HepG2 (cell line): ENCODE results near the gene B3GNT8. TPM values are rescaled to one million over a fixed set of nuclear protein-coding genes. Genes with fewer than 3 reads are reported as not detected.

Source experiments
- ATAD3A ChIP-seq: sonication (generic); formaldehyde crosslinking; IDR thresholded peaks from 2 replicates; pipeline ENCODE4 v1.4.0; 2020; ENCODE audit warnings: missing genetic modification reagents
- BCL3 ChIP-seq: sonication (generic); formaldehyde crosslinking; IDR thresholded peaks from 2 replicates; pipeline ENCODE4 v1.5.1; 2020; ENCODE audit warnings: mild to moderate bottlenecking, missing genetic modification reagents, moderate library complexity
- CBX1 ChIP-seq: IDR thresholded peaks from one replicate; pipeline ENCODE4 v1.6.1; 2016; ENCODE audit warnings: antibody characterized with exemption, low read depth
- CEBPZ ChIP-seq: IDR thresholded peaks from 2 replicates; pipeline ENCODE4 v1.6.1; 2012; ENCODE audit warnings: low read length, improper control_type of control experiment
- FOXA1 ChIP-seq, 2 experiments: fragments of 450-650 bp in 1 of 2; sonication (generic) in 1 of 2; formaldehyde crosslinking in 1 of 2; IDR thresholded peaks; 2 replicates each; pipeline versions ENCODE4 v1.4.0 to v1.6.1; 2016 to 2020; ENCODE audit warnings: missing genetic modification reagents in 1 of 2
- HNRNPLL ChIP-seq: fragments of 200-400 bp; formaldehyde crosslinking; IDR thresholded peaks from 2 replicates; pipeline ENCODE4 v1.6.1; 2017; ENCODE audit warnings: mild to moderate bottlenecking, low read depth, low read length; ENCODE audit not compliant: poor library complexity, severe bottlenecking
- MTERF4 ChIP-seq: sonication (generic); formaldehyde crosslinking; IDR thresholded peaks from 2 replicates; pipeline ENCODE4 v1.8.0; 2023; ENCODE audit warnings: mild to moderate bottlenecking, missing genetic modification reagents
- NCOA2 ChIP-seq: sonication (generic); formaldehyde crosslinking; IDR thresholded peaks from 2 replicates; pipeline ENCODE4 v1.8.0; 2022; ENCODE audit warnings: inconsistent platforms
- NR0B2 ChIP-seq: sonication (generic); formaldehyde crosslinking; IDR thresholded peaks from 2 replicates; pipeline ENCODE4 v1.4.0; 2020; ENCODE audit warnings: mild to moderate bottlenecking, missing genetic modification reagents
- PHF20 ChIP-seq: sonication (generic); formaldehyde crosslinking; IDR thresholded peaks from 2 replicates; pipeline ENCODE4 v1.5.0; 2020; ENCODE audit warnings: mild to moderate bottlenecking, missing genetic modification reagents
- PHF21A ChIP-seq: sonication (generic); formaldehyde crosslinking; IDR thresholded peaks from 2 replicates; pipeline ENCODE4 v1.5.0; 2020; ENCODE audit warnings: mild to moderate bottlenecking, missing genetic modification reagents
- REL ChIP-seq: sonication (generic); formaldehyde crosslinking; conservative IDR thresholded peaks from 2 replicates; pipeline ENCODE4 v1.8.0; 2022; ENCODE audit warnings: mild to moderate bottlenecking, missing genetic modification reagents, moderate library complexity
- SAP130 ChIP-seq: IDR thresholded peaks from 2 replicates; pipeline ENCODE4 v1.6.1; 2016; ENCODE audit warnings: low read depth
- SCMH1 ChIP-seq: sonication (generic); formaldehyde crosslinking; IDR thresholded peaks from 2 replicates; pipeline ENCODE4 v1.9.0; 2021; ENCODE audit warnings: missing genetic modification reagents, mild to moderate bottlenecking, borderline replicate concordance
- SP2 ChIP-seq: sonication (generic); formaldehyde crosslinking; IDR thresholded peaks from 2 replicates; pipeline ENCODE4 v1.5.1; 2020; ENCODE audit warnings: mild to moderate bottlenecking, missing genetic modification reagents
- ZC3H13 ChIP-seq: sonication (generic); formaldehyde crosslinking; IDR thresholded peaks from 2 replicates; pipeline ENCODE4 v1.8.1; 2023; ENCODE audit warnings: mild to moderate bottlenecking, missing genetic modification reagents, moderate library complexity
- ZFP82 ChIP-seq: sonication (generic); formaldehyde crosslinking; IDR thresholded peaks from 2 replicates; pipeline ENCODE4 v1.5.1; 2020; ENCODE audit warnings: mild to moderate bottlenecking, missing genetic modification reagents, borderline replicate concordance
- ZNF136 ChIP-seq: sonication (generic); formaldehyde crosslinking; IDR thresholded peaks from 2 replicates; pipeline ENCODE4 v1.8.1; 2022; ENCODE audit warnings: low read depth, mild to moderate bottlenecking, moderate library complexity, missing genetic modification reagents
- ZNF30 ChIP-seq: sonication (generic); formaldehyde crosslinking; IDR thresholded peaks from 2 replicates; pipeline ENCODE4 v1.5.0; 2020; ENCODE audit warnings: mild to moderate bottlenecking, missing genetic modification reagents
- ZNF567 ChIP-seq: sonication (generic); formaldehyde crosslinking; IDR thresholded peaks from 2 replicates; pipeline ENCODE4 v1.8.1; 2023; ENCODE audit warnings: mild to moderate bottlenecking, missing genetic modification reagents, borderline replicate concordance
- ZNF639 ChIP-seq: conservative IDR thresholded peaks from 2 replicates; pipeline ENCODE4 v1.6.1; 2018; ENCODE audit warnings: missing genetic modification reagents
- ZNF761 ChIP-seq: sonication (generic); formaldehyde crosslinking; conservative IDR thresholded peaks from 2 replicates; pipeline ENCODE4 v1.4.0; 2020; ENCODE audit warnings: mild to moderate bottlenecking, missing genetic modification reagents
- ZNF879 ChIP-seq: sonication (generic); formaldehyde crosslinking; IDR thresholded peaks from 2 replicates; pipeline ENCODE4 v1.8.1; 2023; ENCODE audit warnings: missing genetic modification reagents
- polyA plus RNA-seq, 8 experiments: library from polyadenylated mRNA; depleted of rRNA in 3 of 8; stranded (reverse) in 7 of 8; unstranded in 1 of 8; fragments of >200 nt; fragmentation: Illumina TruSeq in 4 of 8; extraction: Trizol in 4 of 8; gene quantifications; 2 replicates each; pipeline versions ENCODE4 v1.2.1 to v1.2.3, GENCODE V29; 2011 to 2016; ENCODE audit warnings: low read depth in 4 of 8, missing spikeins in 1 of 8, mixed read lengths in 1 of 8; ENCODE audit not compliant: insufficient read depth in 1 of 8
- total RNA-seq, 5 experiments: library from RNA; depleted of rRNA; stranded (reverse); fragments of >200 nt; fragmentation: Illumina TruSeq; extraction: Trizol; gene quantifications; 2 replicates each; pipeline ENCODE4 v1.2.3, GENCODE V29; 2016; ENCODE audit warnings: low read depth in 1 of 5

The B3GNT8 gene
- total and polyA plus RNA-seq, 2 of the 13 experiments (the other 11 are each of a cell fraction or from before 2014, with no cell fraction given): 0.26 to 1.9 TPM

GRCh38 chr19:41376241-41376997 is 50.8 kb downstream of the B3GNT8 start, which contains the start of gene TMEM91 (continued):
- no peak for TF ChIP-seq ZNF30 (CRISPR knock-in tag)
- TF ChIP-seq NR0B2 (CRISPR knock-in tag): no peak
- no peak for TF ChIP-seq ZNF136 (CRISPR knock-in tag)
- peak; percentile 61 for TF ChIP-seq HNRNPLL
- no peak for TF ChIP-seq SP2 (CRISPR knock-in tag)
- TF ChIP-seq BCL3 (CRISPR knock-in tag): peak; percentile 44; the same call in 1 of the 2 replicates
- TF ChIP-seq ZNF761: no peak
- no peak for TF ChIP-seq MTERF4 (CRISPR knock-in tag)
- TF ChIP-seq CBX1: no peak
- no peak; the same call in 1 of the 2 replicates for TF ChIP-seq ZFP82 (CRISPR knock-in tag)
- no peak for TF ChIP-seq ZNF639 (CRISPR knock-in tag)
- no peak for TF ChIP-seq FOXA1 (IDR thresholded peaks at IDR 0.05)
- no peak for TF ChIP-seq FOXA1 (CRISPR knock-in tag; IDR thresholded peaks at IDR 0.05)
- peak; percentile 25; the same call in 1 of the 2 replicates for TF ChIP-seq ZC3H13 (CRISPR knock-in tag)
- peak; percentile 57; the same call in 1 of the 2 replicates for TF ChIP-seq ZNF567
- TF ChIP-seq SCMH1 (CRISPR knock-in tag): no peak
- 0 out of 2 replicates have a peak, but pooled peaks have one; percentile 62 for TF ChIP-seq PHF21A
- TF ChIP-seq PHF20 (CRISPR knock-in tag): 0 out of 2 replicates have a peak, but pooled peaks have one; percentile 17
- TF ChIP-seq ATAD3A (CRISPR knock-in tag): no peak
- TF ChIP-seq SAP130 (CRISPR knock-in tag): peak; percentile 41; the same call in 1 of the 2 replicates
- TF ChIP-seq NCOA2 (CRISPR knock-in tag): no peak
- TF ChIP-seq REL (CRISPR knock-in tag): 0 out of 2 replicates have a peak, but pooled peaks have one; percentile 3
- no peak for TF ChIP-seq ZNF879
- no peak for TF ChIP-seq CEBPZ
